Measurements from ENCODE around the gene GORASP1. TPM values are rescaled to one million over a fixed set of nuclear protein-coding genes. Genes with fewer than 3 reads are reported as not detected.

GORASP1 gene
- 26.8 and 33.3 TPM in 2 replicates for total RNA-seq (2014; rRNA removed; shearing (Covaris generic); ENCODE audit: low replicate concordance)

- in situ Hi-C loops (cut with HindIII; ENCODE audit: low pct_unique_long_range_greater_than_20kb, low sequenced_read_pairs): no loop called here
- DNase-seq (ENCODE audit: low read depth): peak; percentile 72
Observed at GRCh38 chr3:39107388-39108199, at the start of gene GORASP1, which contains the start of gene TTC21A. GORASP1 (minus strand) TSS chr3:39107627; CDS start chr3:39107541, 86 bp downstream. TTC21A (plus strand) TSS chr3:39107680; CDS start chr3:39107838, 158 bp downstream.

GRCh38 chr3:39156421-39156820, 49.0 kb upstream of the GORASP1 start:
- DNase-seq (ENCODE audit: low read depth): no peak
- in situ Hi-C loops (cut with HindIII; ENCODE audit: low pct_unique_long_range_greater_than_20kb, low sequenced_read_pairs): no loop called here

GRCh38 chr3:39154280-39155021, 47.0 kb upstream of the GORASP1 start:
- in situ Hi-C loops (cut with HindIII; ENCODE audit: low pct_unique_long_range_greater_than_20kb, low sequenced_read_pairs): no loop called here
- peak; percentile 37 for DNase-seq (ENCODE audit: low read depth)

- in situ Hi-C loops (cut with HindIII; ENCODE audit: low pct_unique_long_range_greater_than_20kb, low sequenced_read_pairs): no loop called here
- DNase-seq (ENCODE audit: low read depth): no peak
Observed at GRCh38 chr3:39153977-39154279, 46.5 kb upstream of the GORASP1 start.

GRCh38 chr3:39150803-39151631, 43.6 kb upstream of the GORASP1 start:
- DNase-seq (ENCODE audit: low read depth): peak; percentile 90
- in situ Hi-C loops (cut with HindIII; ENCODE audit: low pct_unique_long_range_greater_than_20kb, low sequenced_read_pairs): no loop called here

- in situ Hi-C loops (cut with HindIII; ENCODE audit: low pct_unique_long_range_greater_than_20kb, low sequenced_read_pairs): no loop called here
- DNase-seq (ENCODE audit: low read depth): no peak
Observed at GRCh38 chr3:39150148-39150802, 42.8 kb upstream of the GORASP1 start.

- in situ Hi-C loops (cut with HindIII; ENCODE audit: low pct_unique_long_range_greater_than_20kb, low sequenced_read_pairs): no loop called here
Observed at GRCh38 chr3:39149498-39150147, 42.2 kb upstream of the GORASP1 start.

GRCh38 chr3:39149059-39149455, 41.6 kb upstream of the GORASP1 start:
- in situ Hi-C loops (cut with HindIII; ENCODE audit: low pct_unique_long_range_greater_than_20kb, low sequenced_read_pairs): no loop called here
- DNase-seq (ENCODE audit: low read depth): no peak

More at GRCh38 chr3:39149498-39150147, 42.2 kb upstream of the GORASP1 start:
- no peak for DNase-seq (ENCODE audit: low read depth)

GRCh38 chr3:39148435-39149058, 41.1 kb upstream of the GORASP1 start:
- in situ Hi-C loops (cut with HindIII; ENCODE audit: low pct_unique_long_range_greater_than_20kb, low sequenced_read_pairs): no loop called here

GRCh38 chr3:39147711-39148434, 40.4 kb upstream of the GORASP1 start:
- in situ Hi-C loops (cut with HindIII; ENCODE audit: low pct_unique_long_range_greater_than_20kb, low sequenced_read_pairs): no loop called here
- DNase-seq (ENCODE audit: low read depth): no peak

More at GRCh38 chr3:39148435-39149058, 41.1 kb upstream of the GORASP1 start:
- no peak for DNase-seq (ENCODE audit: low read depth)

GRCh38 chr3:39146611-39147591, 39.5 kb upstream of the GORASP1 start:
- in situ Hi-C loops (cut with HindIII; ENCODE audit: low pct_unique_long_range_greater_than_20kb, low sequenced_read_pairs): no loop called here
- peak; percentile 88 for DNase-seq (ENCODE audit: low read depth)

- no peak for DNase-seq (ENCODE audit: low read depth)
- in situ Hi-C loops (cut with HindIII; ENCODE audit: low pct_unique_long_range_greater_than_20kb, low sequenced_read_pairs): no loop called here
Observed at GRCh38 chr3:39146083-39146501, 38.7 kb upstream of the GORASP1 start.

- in situ Hi-C loops (cut with HindIII; ENCODE audit: low pct_unique_long_range_greater_than_20kb, low sequenced_read_pairs): no loop called here
- DNase-seq (ENCODE audit: low read depth): no peak
Observed at GRCh38 chr3:39144748-39145380, 37.4 kb upstream of the GORASP1 start.

GRCh38 chr3:39144095-39144747, 36.8 kb upstream of the GORASP1 start:
- DNase-seq (ENCODE audit: low read depth): no peak
- in situ Hi-C loops (cut with HindIII; ENCODE audit: low pct_unique_long_range_greater_than_20kb, low sequenced_read_pairs): no loop called here

Data from Caki2 (cell line).